DND-41 (cell line): ENCODE results near the gene PTPRN2.

Experiments used
- EZH2 ChIP-seq: IDR thresholded peaks from 3 replicates; pipeline ENCODE4 v1.6.1; 2012; ENCODE audit warnings: borderline replicate concordance, low read depth, mild to moderate bottlenecking, moderate library complexity, low read length, inconsistent platforms; ENCODE audit not compliant: severe bottlenecking
- TF ChIP-seq, protein P1 (sequence below): IDR thresholded peaks from 2 replicates; pipeline ENCODE4 v1.5.1; 2012; ENCODE audit warnings: borderline replicate concordance, low read length, moderate library complexity, mild to moderate bottlenecking; ENCODE audit not compliant: poor library complexity, severe bottlenecking; ENCODE audit errors: extremely low read depth

- TF ChIP-seq, protein P1, sequence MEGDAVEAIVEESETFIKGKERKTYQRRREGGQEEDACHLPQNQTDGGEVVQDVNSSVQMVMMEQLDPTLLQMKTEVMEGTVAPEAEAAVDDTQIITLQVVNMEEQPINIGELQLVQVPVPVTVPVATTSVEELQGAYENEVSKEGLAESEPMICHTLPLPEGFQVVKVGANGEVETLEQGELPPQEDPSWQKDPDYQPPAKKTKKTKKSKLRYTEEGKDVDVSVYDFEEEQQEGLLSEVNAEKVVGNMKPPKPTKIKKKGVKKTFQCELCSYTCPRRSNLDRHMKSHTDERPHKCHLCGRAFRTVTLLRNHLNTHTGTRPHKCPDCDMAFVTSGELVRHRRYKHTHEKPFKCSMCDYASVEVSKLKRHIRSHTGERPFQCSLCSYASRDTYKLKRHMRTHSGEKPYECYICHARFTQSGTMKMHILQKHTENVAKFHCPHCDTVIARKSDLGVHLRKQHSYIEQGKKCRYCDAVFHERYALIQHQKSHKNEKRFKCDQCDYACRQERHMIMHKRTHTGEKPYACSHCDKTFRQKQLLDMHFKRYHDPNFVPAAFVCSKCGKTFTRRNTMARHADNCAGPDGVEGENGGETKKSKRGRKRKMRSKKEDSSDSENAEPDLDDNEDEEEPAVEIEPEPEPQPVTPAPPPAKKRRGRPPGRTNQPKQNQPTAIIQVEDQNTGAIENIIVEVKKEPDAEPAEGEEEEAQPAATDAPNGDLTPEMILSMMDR = no peak
- no peak for TF ChIP-seq EZH2
Observed at GRCh38 chr7:158262284-158263109, 325.1 kb downstream of the PTPRN2 start.
